Tongue (tissue), 2 donors: Measurements from ENCODE around the gene FNIP2. TPM values are rescaled to one million over a fixed set of nuclear protein-coding genes. Genes with fewer than 3 reads are reported as not detected.
A peak's percentile ranks its signal among the peaks of the same experiment; 100 is the strongest.
"Not testable (repeated sequence)": the region's sequence is repeated elsewhere in the genome, so short reads cannot be mapped to it uniquely, and the experiment has no call there.

Experiments
- DNase-seq: peaks from one replicate; pipeline ENCODE4 v3.0.0-alpha.2; 2015
- total RNA-seq: library from RNA; depleted of rRNA; stranded (reverse); fragments of >200 nt; gene quantifications from one replicate; pipeline ENCODE4 v1.2.3, GENCODE V29; 2014

FNIP2 gene
- total RNA-seq, 1 donor from 2014 or later: 53.5 TPM

GRCh38 chr4:158915683-158916241 is 146.9 kb downstream of the FNIP2 start:
- DNase-seq: no peak

DNA sequence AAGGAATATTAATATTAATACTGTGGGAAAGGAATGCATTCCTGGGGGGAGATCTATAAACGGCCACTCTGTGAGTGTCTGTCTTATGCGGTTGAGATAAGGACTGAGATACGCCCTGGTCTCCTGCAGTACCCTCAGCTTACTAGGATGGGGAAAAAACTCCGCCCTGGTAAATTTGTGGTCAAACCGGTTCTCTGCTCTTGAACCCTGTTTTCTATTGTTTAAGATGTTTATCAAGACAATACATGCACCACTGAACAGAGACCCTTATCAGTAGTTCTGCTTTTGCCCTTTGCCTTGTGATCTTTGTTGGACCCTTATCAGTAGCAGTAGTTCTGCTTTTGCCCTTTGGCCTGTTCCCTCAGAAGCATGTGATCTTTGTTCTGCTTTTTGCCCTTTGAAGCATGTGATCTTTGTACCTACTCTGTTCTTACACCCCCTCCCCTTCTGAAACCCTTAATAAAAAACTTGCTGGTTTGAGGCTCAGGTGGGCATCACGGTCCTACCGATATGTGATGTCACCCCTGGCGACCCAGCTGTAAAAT is 151.7 kb downstream of the FNIP2 start:
- not testable (repeated sequence) for DNase-seq

DNA sequence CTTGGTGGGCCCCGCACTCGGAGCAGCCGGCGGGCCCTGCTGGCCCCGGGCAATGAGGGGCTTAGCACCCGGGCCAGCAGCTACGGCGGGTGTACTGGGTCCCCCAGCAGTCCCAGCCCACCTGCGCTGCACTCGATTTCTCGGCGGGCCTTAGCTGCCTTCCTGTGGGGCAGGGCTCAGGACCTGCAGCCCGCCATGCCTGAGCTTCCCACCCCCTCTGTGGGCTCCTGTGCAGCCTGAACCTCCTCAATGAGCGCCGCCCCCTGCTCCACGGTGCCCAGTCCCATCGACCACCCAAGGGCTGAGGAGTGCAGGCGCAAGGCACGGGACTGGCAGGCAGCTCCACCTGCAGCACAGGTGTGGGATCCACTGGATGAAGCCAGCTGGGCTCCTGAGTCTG is 158.9 kb downstream of the FNIP2 start:
- DNase-seq: not testable (repeated sequence)

GRCh38 chr4:158929939-158930638 is 161.3 kb downstream of the FNIP2 start:
- DNase-seq: no peak

- no peak for DNase-seq
Observed at GRCh38 chr4:158930639-158930972, 161.8 kb downstream of the FNIP2 start.

- no peak for DNase-seq
Observed at GRCh38 chr4:158933236-158933635, 164.4 kb downstream of the FNIP2 start.

GRCh38 chr4:158934996-158935669 is 166.3 kb downstream of the FNIP2 start:
- DNase-seq: no peak

GRCh38 chr4:158936238-158936637 is 167.4 kb downstream of the FNIP2 start:
- DNase-seq: no peak

DNA sequence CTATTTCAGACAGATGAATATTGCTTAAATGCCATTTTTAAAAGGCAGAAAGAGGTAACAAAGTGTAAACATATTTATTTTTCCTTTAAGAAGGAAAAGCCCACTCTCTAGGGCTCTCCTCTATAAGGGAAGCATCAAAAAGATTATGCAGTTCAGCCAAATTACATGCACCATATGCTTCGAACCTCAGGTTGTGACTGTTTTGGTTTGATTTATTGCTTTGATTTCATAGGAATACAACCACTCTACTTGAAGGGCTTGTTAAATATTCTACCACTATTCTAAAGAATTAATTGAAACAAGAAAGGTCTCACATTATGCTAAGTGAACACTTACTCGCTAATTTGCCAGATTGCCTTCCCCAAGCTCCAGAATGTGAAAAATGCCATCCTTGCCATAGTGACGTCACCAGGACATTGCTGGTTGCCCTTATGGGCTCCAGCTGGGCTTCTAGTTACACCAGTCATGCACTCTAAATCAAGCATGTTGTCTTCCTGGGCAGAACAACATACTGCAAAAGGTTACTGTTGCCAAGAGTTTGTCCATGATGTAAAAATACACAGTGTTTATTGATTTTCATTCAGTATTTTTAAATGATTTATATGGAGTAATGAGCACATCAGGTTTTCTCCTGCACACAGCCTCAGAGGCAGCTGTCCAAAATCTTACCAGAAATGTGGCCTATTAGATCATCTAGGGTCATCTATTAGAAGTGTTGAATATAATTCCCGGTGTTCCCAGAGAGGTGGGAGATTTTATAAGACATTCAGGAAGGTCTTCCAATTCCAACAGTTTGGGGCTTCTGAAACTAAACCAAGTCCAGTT is 169.6 kb downstream of the FNIP2 start:
- peak; percentile 11 for DNase-seq

DNA sequence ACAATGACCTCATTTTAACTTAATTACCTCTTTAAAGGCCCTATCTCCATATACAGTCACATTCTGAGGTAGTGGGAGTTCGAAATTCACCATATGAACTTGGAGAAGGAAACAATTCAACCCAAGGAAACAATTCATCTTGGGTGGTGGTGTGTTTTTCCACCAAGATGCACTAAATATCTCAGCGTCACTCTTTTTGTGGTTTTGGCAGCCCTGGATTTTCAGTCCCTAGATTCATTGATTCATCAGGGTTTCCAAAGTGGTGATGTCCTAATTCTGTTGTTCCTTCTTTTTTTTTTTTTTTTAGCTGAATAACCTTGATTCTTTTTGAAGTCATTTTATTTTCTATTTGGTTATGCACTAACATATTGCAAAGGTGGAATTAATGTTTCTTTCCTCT is 171.4 kb downstream of the FNIP2 start:
- no peak for DNase-seq

GRCh38 chr4:158941321-158941720 is 172.5 kb downstream of the FNIP2 start:
- no peak for DNase-seq

GRCh38 chr4:158941895-158942294 is 173.1 kb downstream of the FNIP2 start:
- no peak for DNase-seq

DNA sequence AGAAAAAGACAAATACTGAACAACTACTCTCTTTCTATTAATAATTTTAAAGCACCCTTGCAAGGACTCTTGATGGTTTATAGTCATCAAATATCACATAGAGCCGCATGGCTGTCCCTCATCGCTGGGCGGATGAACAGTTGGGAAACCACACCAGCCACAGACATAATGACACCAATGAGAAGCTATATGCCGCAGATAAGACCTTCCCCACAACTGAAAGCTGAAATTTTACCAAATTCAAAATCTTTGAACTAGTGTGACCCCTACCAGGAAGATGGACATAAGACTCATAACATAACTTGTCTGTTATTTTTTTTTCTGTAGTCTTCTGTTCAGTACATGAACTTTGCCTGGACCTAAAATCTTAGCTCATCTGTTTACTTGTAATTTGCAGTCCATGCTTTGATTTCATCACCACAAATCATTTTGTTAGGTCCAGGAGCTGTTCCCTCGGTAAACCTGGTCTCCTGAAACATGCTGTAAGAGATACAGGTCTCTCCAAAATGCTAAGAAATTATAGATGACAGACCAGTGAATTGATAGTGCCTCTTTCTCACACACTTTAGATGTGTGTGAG is 176.8 kb downstream of the FNIP2 start:
- no peak for DNase-seq

GRCh38 chr4:158946825-158947224 is 178.0 kb downstream of the FNIP2 start:
- no peak for DNase-seq

DNA sequence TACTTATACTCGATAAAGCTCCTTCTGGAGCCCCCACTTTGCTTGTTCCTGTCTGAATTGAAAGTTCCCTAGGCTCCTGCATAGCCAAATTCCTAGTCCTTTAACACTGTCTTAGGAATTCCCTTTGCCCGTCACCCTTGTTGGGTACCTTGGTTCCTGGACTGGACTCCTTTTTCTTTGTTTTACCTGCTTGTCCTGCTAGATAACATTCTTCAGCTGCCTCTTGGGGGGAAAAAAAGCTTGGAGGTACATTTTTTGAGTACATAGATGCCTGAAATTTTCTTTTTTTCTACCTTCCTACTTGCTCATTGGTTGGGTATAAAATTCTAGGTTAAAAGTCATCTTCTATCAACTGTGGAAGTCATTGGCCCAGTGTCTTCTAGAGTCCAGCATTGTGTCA is 179.2 kb downstream of the FNIP2 start:
- no peak for DNase-seq

- no peak for DNase-seq
Observed at GRCh38 chr4:158949099-158949498, 180.3 kb downstream of the FNIP2 start.

- not testable (repeated sequence) for DNase-seq
Observed at GRCh38 chr4:158952221-158952774, 183.5 kb downstream of the FNIP2 start.

DNA sequence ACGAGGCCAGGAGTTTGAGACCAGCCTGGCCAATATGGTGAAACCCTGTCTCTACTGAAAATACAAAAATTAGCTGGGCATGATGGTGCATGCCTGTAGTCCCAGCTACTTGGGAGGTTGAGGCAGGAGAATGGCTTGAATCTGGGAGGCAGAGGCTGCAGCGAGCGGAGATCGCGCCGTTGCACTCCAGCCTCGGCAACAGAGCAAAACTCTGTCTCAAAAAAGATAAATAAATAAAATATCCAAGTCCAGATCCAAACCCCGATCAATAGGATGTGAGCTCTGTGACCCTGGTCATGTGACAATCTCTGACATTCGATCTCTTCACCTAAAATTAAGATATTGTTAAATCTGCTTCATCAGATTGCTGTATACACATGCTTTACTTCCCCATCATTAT is 187.5 kb downstream of the FNIP2 start:
- DNase-seq: not testable (repeated sequence)

- not testable (repeated sequence) for DNase-seq
Observed at GRCh38 chr4:158956918-158957317, 188.1 kb downstream of the FNIP2 start.
